ENCODE data around the gene FAM98B. TPM values are rescaled to one million over a fixed set of nuclear protein-coding genes. Genes with fewer than 3 reads are reported as not detected.
A peak's percentile ranks its signal among the peaks of the same experiment; 100 is the strongest.

FAM98B gene
- total RNA-seq, 6 donors from 2014 or later, result 2.2 to 30.4 (median 15.8) TPM

DNA sequence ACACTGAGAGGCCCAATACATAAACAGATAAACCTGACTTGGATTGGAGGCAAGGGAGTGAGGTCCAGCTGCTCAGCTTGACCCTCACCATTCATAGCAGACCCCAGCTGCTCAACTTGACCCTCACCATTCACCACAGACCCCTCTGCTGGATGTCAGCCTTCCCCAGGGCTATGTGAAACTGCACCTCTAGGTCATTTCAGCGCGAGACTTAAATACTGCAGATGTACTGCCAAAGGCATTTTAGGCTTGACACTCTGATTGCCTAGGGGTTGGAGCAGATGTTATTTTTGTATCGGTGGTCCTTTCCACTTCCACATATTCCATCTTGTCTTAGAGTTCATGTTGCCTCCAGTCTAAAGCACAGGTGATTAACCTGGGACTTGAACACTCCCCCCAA lies 41.5 kb upstream of the FAM98B start:
- Histone ChIP-seq H3K27ac (no peak overlapping the region), H3K9me3 (no peaks in the 10 kb centered on the region), H3K4me3 (no peak overlapping the region), H3K36me3 (no peaks in the 10 kb centered on the region), H3K27me3 (no peaks in the 10 kb centered on the region), H3K4me1 (no peaks in the 10 kb centered on the region)
- DNase-seq (no peak), ATAC-seq (ENCODE audit: low FRiP score in 2 of 2) (no peak)
- WGBS, 2 donors, result 65 to 70% methylated on average over 3 of the region's 3 CpGs
- TF ChIP-seq EP300 (IDR thresholded peaks at IDR 0.05) (no peak), POLR2A (IDR thresholded peaks at IDR 0.05) (no peak), POLR2AphosphoS5 (IDR thresholded peaks at IDR 0.05) (no peak)
- TF ChIP-seq, protein P1, sequence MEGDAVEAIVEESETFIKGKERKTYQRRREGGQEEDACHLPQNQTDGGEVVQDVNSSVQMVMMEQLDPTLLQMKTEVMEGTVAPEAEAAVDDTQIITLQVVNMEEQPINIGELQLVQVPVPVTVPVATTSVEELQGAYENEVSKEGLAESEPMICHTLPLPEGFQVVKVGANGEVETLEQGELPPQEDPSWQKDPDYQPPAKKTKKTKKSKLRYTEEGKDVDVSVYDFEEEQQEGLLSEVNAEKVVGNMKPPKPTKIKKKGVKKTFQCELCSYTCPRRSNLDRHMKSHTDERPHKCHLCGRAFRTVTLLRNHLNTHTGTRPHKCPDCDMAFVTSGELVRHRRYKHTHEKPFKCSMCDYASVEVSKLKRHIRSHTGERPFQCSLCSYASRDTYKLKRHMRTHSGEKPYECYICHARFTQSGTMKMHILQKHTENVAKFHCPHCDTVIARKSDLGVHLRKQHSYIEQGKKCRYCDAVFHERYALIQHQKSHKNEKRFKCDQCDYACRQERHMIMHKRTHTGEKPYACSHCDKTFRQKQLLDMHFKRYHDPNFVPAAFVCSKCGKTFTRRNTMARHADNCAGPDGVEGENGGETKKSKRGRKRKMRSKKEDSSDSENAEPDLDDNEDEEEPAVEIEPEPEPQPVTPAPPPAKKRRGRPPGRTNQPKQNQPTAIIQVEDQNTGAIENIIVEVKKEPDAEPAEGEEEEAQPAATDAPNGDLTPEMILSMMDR (IDR thresholded peaks at IDR 0.05), result no peak

DNA sequence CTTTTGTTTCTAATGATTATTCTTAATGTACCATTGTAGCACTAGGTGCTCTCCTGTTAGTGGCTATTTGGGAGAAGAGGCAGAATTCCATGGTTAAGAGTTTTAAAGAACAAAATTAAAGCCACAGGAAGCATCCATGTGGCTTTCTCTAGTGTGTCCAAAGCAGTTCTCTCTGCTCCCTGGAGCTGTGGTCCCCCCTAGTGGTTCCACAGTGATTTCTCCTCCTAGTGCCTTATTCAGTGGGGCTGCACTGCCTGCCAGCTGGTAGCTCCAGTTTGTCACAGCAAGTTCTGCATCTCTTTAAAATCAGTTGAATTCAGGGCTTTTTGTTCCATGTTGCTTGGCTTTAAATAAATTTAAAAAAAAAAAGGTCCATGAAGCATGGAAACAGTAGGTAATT lies 39.6 kb upstream of the FAM98B start:
- TF ChIP-seq EP300 (IDR thresholded peaks at IDR 0.05), result no peak
- TF ChIP-seq, protein P1 (IDR thresholded peaks at IDR 0.05), result peak; percentile 22 to 46 (median 38)
- Histone ChIP-seq H3K36me3 (no peaks in the 10 kb centered on the region), H3K27me3 (no peaks in the 10 kb centered on the region), H3K4me3 (no peak overlapping the region), H3K9me3 (no peaks in the 10 kb centered on the region), H3K4me1 (no peaks in the 10 kb centered on the region), H3K27ac (no peak overlapping the region)
- ATAC-seq (ENCODE audit: low FRiP score in 2 of 2), result peak in 1 of 2 donors; percentile 89
- peak in 1 of 2 donors; percentile 28 for DNase-seq

DNA sequence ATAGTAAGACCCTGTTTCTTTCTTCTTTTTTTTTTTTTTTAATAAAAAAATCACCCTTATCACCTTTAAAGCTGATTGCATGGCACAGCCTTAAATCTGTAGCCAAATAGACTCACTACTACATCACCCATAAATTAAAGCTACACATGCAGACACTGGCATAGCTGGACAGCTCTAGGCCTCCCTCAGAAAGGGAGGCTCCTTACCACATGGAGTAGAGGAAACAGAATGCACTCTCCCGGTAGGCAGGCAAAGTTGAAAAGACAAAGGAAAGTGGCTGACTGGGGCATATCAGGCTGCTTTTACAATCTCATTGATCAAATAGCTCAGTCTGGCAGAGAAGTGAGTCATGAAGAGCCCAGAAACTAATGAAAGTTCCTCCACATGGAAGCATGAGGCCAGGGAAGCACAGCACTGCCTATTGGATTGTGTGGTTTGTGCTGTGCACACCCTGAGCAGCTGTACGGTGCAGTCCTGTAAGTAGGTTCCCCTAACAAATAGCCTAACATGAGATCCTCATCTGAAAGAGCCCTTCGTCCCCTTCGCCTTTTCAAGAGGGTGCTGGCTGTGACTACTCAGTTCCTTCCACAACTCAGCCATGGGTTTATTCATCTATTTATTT lies 32.7 kb upstream of the FAM98B start:
- TF ChIP-seq EP300 (IDR thresholded peaks at IDR 0.05), result no peak
- no peak for TF ChIP-seq POLR2AphosphoS5 (IDR thresholded peaks at IDR 0.05)
- TF ChIP-seq, protein P1 (IDR thresholded peaks at IDR 0.05), result no peak
- no peak for TF ChIP-seq POLR2A (IDR thresholded peaks at IDR 0.05)
- Histone ChIP-seq H3K9me3 (no peaks in the 10 kb centered on the region), H3K4me3 (no peak overlapping the region), H3K36me3 (no peaks in the 10 kb centered on the region), H3K27me3 (no peaks in the 10 kb centered on the region), H3K4me1 (no peaks in the 10 kb centered on the region), H3K27ac (no peak overlapping the region)
- DNase-seq (no peak), ATAC-seq (ENCODE audit: low FRiP score in 2 of 2) (no peak)
- WGBS, 2 donors, result 70 to 92% methylated on average over 4 of the region's 4 CpGs

DNA sequence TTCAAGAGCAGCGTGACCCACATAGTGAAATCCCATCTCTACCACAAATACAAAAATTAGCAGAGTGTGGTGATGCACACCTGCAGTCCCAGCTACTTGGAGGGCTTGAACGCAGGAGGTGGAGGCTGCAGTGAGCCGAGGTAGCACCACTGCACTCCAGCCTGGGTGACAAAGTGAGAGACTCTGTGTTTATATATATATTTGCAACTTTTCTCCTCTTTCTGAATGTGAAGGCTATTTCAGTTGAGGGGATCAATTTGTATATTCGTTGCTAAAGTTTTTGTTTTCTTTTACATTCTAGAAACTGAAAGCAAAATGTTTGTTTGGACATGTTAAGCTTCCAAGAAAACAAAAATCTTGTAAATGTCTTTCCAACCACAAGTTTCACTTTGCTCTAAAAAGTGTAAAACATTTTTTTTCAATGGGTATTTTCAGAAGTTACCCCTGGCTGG lies 29.8 kb upstream of the FAM98B start:
- Histone ChIP-seq H3K4me3 (no peak overlapping the region), H3K27me3 (no peaks in the 10 kb centered on the region), H3K4me1 (no peaks in the 10 kb centered on the region), H3K27ac (no peak overlapping the region), H3K36me3 (no peaks in the 10 kb centered on the region), H3K9me3 (no peaks in the 10 kb centered on the region)
- DNase-seq, result no peak
- WGBS, 2 donors, result 71 to 73% methylated on average over 4 of the region's 4 CpGs
- ATAC-seq (ENCODE audit: low FRiP score in 2 of 2), result no peak
- TF ChIP-seq EP300 (IDR thresholded peaks at IDR 0.05), result no peak
- no peak for TF ChIP-seq POLR2AphosphoS5 (IDR thresholded peaks at IDR 0.05)
- TF ChIP-seq, protein P1 (IDR thresholded peaks at IDR 0.05), result no peak
- TF ChIP-seq POLR2A (IDR thresholded peaks at IDR 0.05), result no peak

DNA sequence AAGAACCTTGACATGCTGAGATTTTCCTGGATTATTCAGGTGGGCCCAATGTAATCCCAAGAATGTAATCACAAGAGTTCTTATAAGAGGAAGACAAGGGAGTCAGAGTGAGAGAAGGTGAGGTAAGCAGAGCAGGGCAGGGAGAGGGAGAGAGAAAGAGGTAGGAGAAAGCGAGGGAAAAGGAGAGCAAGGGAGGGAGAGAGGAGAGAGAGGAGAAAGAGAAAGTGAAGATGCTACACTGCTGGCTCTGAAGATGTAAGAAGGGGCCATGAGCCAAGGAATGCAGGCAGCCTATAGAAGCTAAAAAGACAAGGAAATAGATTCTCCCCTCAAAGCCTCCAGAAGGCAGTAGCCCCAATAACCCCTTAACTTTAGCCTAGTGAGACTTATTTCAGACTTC lies 28.7 kb upstream of the FAM98B start:
- H3K27ac ChIP-seq, result no peak overlapping the region
- no peak for DNase-seq
- no peaks in the 10 kb centered on the region for H3K36me3 ChIP-seq
- no peak for ATAC-seq (ENCODE audit: low FRiP score in 2 of 2)
- no peaks in the 10 kb centered on the region for H3K4me1 ChIP-seq
- H3K27me3 ChIP-seq, result no peaks in the 10 kb centered on the region
- 53 to 94% methylated on average over 1 of the region's 1 CpG for WGBS, 2 donors
- TF ChIP-seq, protein P1 (IDR thresholded peaks at IDR 0.05), result no peak
- TF ChIP-seq EP300 (IDR thresholded peaks at IDR 0.05), result no peak
- no peaks in the 10 kb centered on the region for H3K9me3 ChIP-seq
- H3K4me3 ChIP-seq, result no peak overlapping the region
